ENCODE data around the gene ABLIM1. TPM values are rescaled to one million over a fixed set of nuclear protein-coding genes. Genes with fewer than 3 reads are reported as not detected.

The ABLIM1 gene
- total RNA-seq, 2 donors from 2014 or later: 359 to 404 TPM

GRCh38 chr10:114525368-114525949 is 132.6 kb downstream of the ABLIM1 start:
- Histone ChIP-seq H3K27ac (peak overlapping the region; percentile 71 to 74), H3K4me3 (peak overlapping the region; percentile 38 to 40), H3K4me1 (peaks cover 0 to 69% of the 10 kb centered on the region in 2 donors), H3K27me3 (no peaks in the 10 kb centered on the region), H3K9me3 (no peaks in the 10 kb centered on the region), H3K36me3 (peaks cover 9% of the 10 kb centered on the region)
- DNase-seq (ENCODE audit: low spot score): no peak
- TF ChIP-seq CTCF (IDR thresholded peaks at IDR 0.05): no peak

DNA sequence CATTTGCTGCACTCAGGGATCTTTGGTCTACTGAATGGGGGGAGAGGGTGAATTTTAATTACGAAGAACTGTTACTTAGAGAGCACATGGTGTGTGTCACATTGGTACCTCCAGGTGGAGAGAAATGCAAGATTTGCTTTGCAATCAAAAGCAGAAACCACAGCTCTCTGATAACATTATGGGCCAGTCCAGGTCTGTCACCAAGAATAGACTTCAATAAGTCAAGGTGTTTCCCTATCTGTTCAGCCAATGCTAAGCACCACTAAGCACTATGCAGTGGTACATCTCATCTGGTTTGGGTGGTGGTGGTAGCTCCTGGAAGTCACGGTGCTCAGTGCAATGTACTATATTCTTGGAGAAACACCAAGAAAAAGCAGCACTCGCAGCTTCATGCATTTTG is 134.2 kb downstream of the ABLIM1 start:
- no peak overlapping the region for H3K4me3 ChIP-seq
- H3K9me3 ChIP-seq: no peaks in the 10 kb centered on the region
- no peak for DNase-seq (ENCODE audit: low spot score)
- no peaks in the 10 kb centered on the region for H3K27me3 ChIP-seq
- H3K27ac ChIP-seq: peak overlapping the region; percentile 38 to 71
- peaks cover 0 to 85% of the 10 kb centered on the region in 2 donors for H3K4me1 ChIP-seq
- peaks cover 8% of the 10 kb centered on the region for H3K36me3 ChIP-seq
- no peak for TF ChIP-seq CTCF (IDR thresholded peaks at IDR 0.05)

- no peaks in the 10 kb centered on the region for H3K27me3 ChIP-seq
- DNase-seq (ENCODE audit: low spot score): no peak
- H3K4me1 ChIP-seq: peaks cover 0 to 93% of the 10 kb centered on the region in 2 donors
- no peak for TF ChIP-seq CTCF (IDR thresholded peaks at IDR 0.05)
- H3K9me3 ChIP-seq: no peaks in the 10 kb centered on the region
- peak overlapping the region; percentile 59 to 71 for H3K27ac ChIP-seq
- no peak overlapping the region for H3K4me3 ChIP-seq
- peaks cover 4% of the 10 kb centered on the region for H3K36me3 ChIP-seq
Measured at GRCh38 chr10:114521255-114521654, 136.8 kb downstream of the ABLIM1 start.

- TF ChIP-seq CTCF (IDR thresholded peaks at IDR 0.05): no peak
- no peaks in the 10 kb centered on the region for H3K27me3 ChIP-seq
- DNase-seq (ENCODE audit: low spot score): no peak
- peak overlapping the region; percentile 59 to 71 for H3K27ac ChIP-seq
- H3K4me3 ChIP-seq: no peak overlapping the region
- H3K36me3 ChIP-seq: peaks cover 4% of the 10 kb centered on the region
- peaks cover 0 to 93% of the 10 kb centered on the region in 2 donors for H3K4me1 ChIP-seq
- no peaks in the 10 kb centered on the region for H3K9me3 ChIP-seq
Measured at GRCh38 chr10:114520453-114520852, 137.6 kb downstream of the ABLIM1 start.

- Histone ChIP-seq H3K36me3 (peaks cover 4% of the 10 kb centered on the region), H3K4me1 (peaks cover 0 to 93% of the 10 kb centered on the region in 2 donors)
- TF ChIP-seq CTCF (IDR thresholded peaks at IDR 0.05): no peak
Measured at GRCh38 chr10:114519756-114520293, 138.2 kb downstream of the ABLIM1 start.

DNA sequence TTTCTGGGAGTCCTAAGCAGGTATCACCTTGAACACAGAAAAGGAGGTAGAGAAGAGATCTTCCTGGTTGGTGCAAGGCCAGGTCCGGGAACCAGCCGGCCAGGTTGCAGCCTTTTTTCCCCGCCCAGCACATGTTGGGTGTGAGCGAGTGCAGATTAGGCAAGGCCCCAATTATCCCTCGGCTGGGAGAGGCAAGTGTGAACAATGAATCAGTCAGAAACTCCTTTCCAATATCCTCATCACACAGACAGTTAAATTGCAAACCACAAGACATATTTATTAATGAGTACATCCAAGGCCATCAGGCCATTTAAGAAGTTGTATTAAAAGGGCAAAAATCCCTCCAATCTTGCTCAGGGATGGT is 138.8 kb downstream of the ABLIM1 start:
- peaks cover 4% of the 10 kb centered on the region for H3K36me3 ChIP-seq
- DNase-seq (ENCODE audit: low spot score): no peak
- H3K4me3 ChIP-seq: no peak overlapping the region
- no peaks in the 10 kb centered on the region for H3K27me3 ChIP-seq
- TF ChIP-seq CTCF (IDR thresholded peaks at IDR 0.05): no peak
- H3K4me1 ChIP-seq: peaks cover 0 to 93% of the 10 kb centered on the region in 2 donors
- H3K9me3 ChIP-seq: no peaks in the 10 kb centered on the region
- peak overlapping the region; percentile 59 to 71 for H3K27ac ChIP-seq

More at GRCh38 chr10:114519756-114520293, 138.2 kb downstream of the ABLIM1 start:
- H3K27me3 ChIP-seq: no peaks in the 10 kb centered on the region
- H3K9me3 ChIP-seq: no peaks in the 10 kb centered on the region
- H3K4me3 ChIP-seq: no peak overlapping the region
- no peak for DNase-seq (ENCODE audit: low spot score)
- H3K27ac ChIP-seq: peak overlapping the region; percentile 59 to 71
